Keratinocyte (primary cell): ENCODE measurements around the gene IGFN1. TPM values are rescaled to one million over a fixed set of nuclear protein-coding genes. Genes with fewer than 3 reads are reported as not detected.

ENCODE experiments used
- DNase-seq: peaks from one replicate; pipeline ENCODE4 v3.0.0-alpha.2; 2011; ENCODE audit warnings: low read depth, missing footprints, low spot score
- FAIRE-seq: peaks from 2 replicates; lab custom pipeline; 2011; peaks lifted over from hg19 to GRCh38; lab: Jason Lieb, UNC
- H2AFZ ChIP-seq: 2 replicates; pipeline ENCODE4 v1.6.0; 2012; ENCODE audit warnings: low read length, control low read depth, inconsistent platforms; ENCODE audit not compliant: control insufficient read depth
- H3K27ac ChIP-seq: 2 replicates; pipeline ENCODE4 v1.5.1; 2011; ENCODE audit warnings: low read length; ENCODE audit not compliant: control insufficient read depth, insufficient read depth
- H3K27me3 ChIP-seq: 3 replicates; pipeline ENCODE4 v1.6.0; 2011; ENCODE audit warnings: low read length; ENCODE audit not compliant: control insufficient read depth, insufficient read depth; ENCODE audit errors: extremely low read depth
- H3K36me3 ChIP-seq, 2 experiments: 2 replicates in 1 of 2; 3 replicates in 1 of 2; pipeline ENCODE4 v1.5.1; 2011; ENCODE audit warnings: low read length in 2 of 2, mild to moderate bottlenecking in 1 of 2; ENCODE audit not compliant: control insufficient read depth in 2 of 2, insufficient read depth in 2 of 2; ENCODE audit errors: extremely low read depth in 1 of 2
- H3K4me1 ChIP-seq: 3 replicates; pipeline ENCODE4 v1.5.1; 2011; ENCODE audit warnings: low read length; ENCODE audit not compliant: control insufficient read depth, insufficient read depth; ENCODE audit errors: extremely low read depth
- H3K4me2 ChIP-seq: 3 replicates; pipeline ENCODE4 v1.6.0; 2011; ENCODE audit warnings: low read depth, low read length; ENCODE audit not compliant: control insufficient read depth, insufficient read depth; ENCODE audit errors: extremely low read depth
- H3K4me3 ChIP-seq, 3 experiments: fragments of 200-600 bp in 1 of 3; sonication (generic) in 1 of 3; 2 replicates in 2 of 3; 3 replicates in 1 of 3; pipeline ENCODE4 v1.5.1; 2011 to 2016; ENCODE audit warnings: low read length in 3 of 3, mild to moderate bottlenecking in 3 of 3, control low read depth in 2 of 3, inconsistent platforms in 1 of 3, low read depth in 1 of 3, mixed read lengths in 1 of 3, mixed run types in 1 of 3, moderate library complexity in 1 of 3; ENCODE audit not compliant: control insufficient read depth in 2 of 3, insufficient read depth in 2 of 3; ENCODE audit errors: extremely low read depth in 1 of 3
- H3K79me2 ChIP-seq: 2 replicates; pipeline ENCODE4 v1.6.0; 2012; ENCODE audit warnings: low read length; ENCODE audit not compliant: control insufficient read depth, insufficient read depth
- H3K9ac ChIP-seq: 3 replicates; pipeline ENCODE4 v1.6.0; 2011; ENCODE audit warnings: low read length; ENCODE audit not compliant: control insufficient read depth, insufficient read depth; ENCODE audit errors: extremely low read depth
- H3K9me1 ChIP-seq: 3 replicates; pipeline ENCODE4 v1.6.0; 2011; ENCODE audit warnings: low read length; ENCODE audit not compliant: control insufficient read depth, insufficient read depth; ENCODE audit errors: extremely low read depth
- H3K9me3 ChIP-seq: 2 replicates; pipeline ENCODE4 v1.5.1; 2012; ENCODE audit warnings: low read depth, low read length; ENCODE audit not compliant: control insufficient read depth
- H4K20me1 ChIP-seq: 3 replicates; pipeline ENCODE4 v1.6.0; 2011; ENCODE audit warnings: low read length; ENCODE audit not compliant: control insufficient read depth, insufficient read depth; ENCODE audit errors: extremely low read depth
- CTCF ChIP-seq, 3 experiments: IDR thresholded peaks in 1 of 3; conservative IDR thresholded peaks in 1 of 3; optimal IDR thresholded peaks in 1 of 3; 2 replicates in 2 of 3; 3 replicates in 1 of 3; pipeline versions ENCODE3 to v1.5.1; 2011; ENCODE audit warnings: low read length in 3 of 3, mild to moderate bottlenecking in 3 of 3, moderate library complexity in 2 of 3, control low read depth in 1 of 3, inconsistent platforms in 1 of 3; ENCODE audit not compliant: insufficient read depth in 2 of 3; ENCODE audit errors: extremely low read depth in 1 of 3
- EZH2 ChIP-seq: IDR thresholded peaks from one replicate; pipeline ENCODE4 v1.6.1; 2012; ENCODE audit warnings: inconsistent platforms, mild to moderate bottlenecking, low read length, moderate library complexity
- dilution Hi-C: fragments of 300-500 bp; cut with MboI; formaldehyde crosslinking; loops from one replicate; pipeline ENCODE4 v1.7.0; 2020; ENCODE audit warnings: low sequenced_read_pairs; ENCODE audit not compliant: extremely low pct_ligation_motif_present
- polyA plus RNA-seq, 5 experiments: library from polyadenylated mRNA; depleted of rRNA in 3 of 5; stranded (reverse) in 3 of 5; stranded (forward) in 1 of 5; unstranded in 1 of 5; fragments of >200 nt; gene quantifications; 1 replicate in 1 of 5; 2 replicates in 3 of 5; 3 replicates in 1 of 5; pipeline versions ENCODE4 v1.2.1 to v1.2.3, GENCODE V29; 2011 to 2012; ENCODE audit warnings: missing spikeins in 2 of 5, low read depth in 1 of 5, low replicate concordance in 1 of 5

IGFN1 gene
- polyA plus RNA-seq, 1 donor (not counting 4 experiments of a cell fraction or from before 2014, with no cell fraction given) = not detected

GRCh38 chr1:201261771-201262547 lies 71.3 kb downstream of the IGFN1 start:
- DNase-seq (peak; percentile 54), FAIRE-seq (no peak)
- Histone ChIP-seq H3K36me3 (no peaks in the 10 kb centered on the region), H2AFZ (no peak overlapping the region), H3K4me2 (no peak overlapping the region), H3K9me1 (no peaks in the 10 kb centered on the region), H3K27ac (no peak overlapping the region), H4K20me1 (no peaks in the 10 kb centered on the region), H3K4me1 (peaks cover 48% of the 10 kb centered on the region), H3K27me3 (no peaks in the 10 kb centered on the region), H3K79me2 (no peaks in the 10 kb centered on the region), H3K4me3 (no peak overlapping the region), H3K9me3 (no peaks in the 10 kb centered on the region), H3K9ac (no peak overlapping the region)
- dilution Hi-C loops = no loop called here
- TF ChIP-seq EZH2 = no peak

GRCh38 chr1:201262963-201263608 lies 72.5 kb downstream of the IGFN1 start:
- TF ChIP-seq EZH2 = no peak
- TF ChIP-seq CTCF (optimal IDR thresholded peaks at IDR 0.05 in 1 of 3, IDR thresholded peaks at IDR 0.05 in 1 of 3, conservative IDR thresholded peaks at IDR 0.05 in 1 of 3; ENCODE audit: extremely low read depth in 1 of 3, insufficient read depth in 2 of 3, low read length in 3 of 3) = no peak
- dilution Hi-C loops = no loop called here

More at GRCh38 chr1:201262963-201263608, 72.5 kb downstream of the IGFN1 start:
- DNase-seq = no peak
- H3K4me2 ChIP-seq = no peak overlapping the region
- H4K20me1 ChIP-seq = no peaks in the 10 kb centered on the region
- peaks cover 59% of the 10 kb centered on the region for H3K4me1 ChIP-seq
- no peak overlapping the region for H3K27ac ChIP-seq
- H3K9me3 ChIP-seq = no peaks in the 10 kb centered on the region
- no peak overlapping the region for H3K4me3 ChIP-seq
- no peaks in the 10 kb centered on the region for H3K79me2 ChIP-seq
- H3K9ac ChIP-seq = no peak overlapping the region
- H3K27me3 ChIP-seq = no peaks in the 10 kb centered on the region
- no peak overlapping the region for H2AFZ ChIP-seq
- FAIRE-seq = no peak
- no peaks in the 10 kb centered on the region for H3K9me1 ChIP-seq
- H3K36me3 ChIP-seq = no peaks in the 10 kb centered on the region
